ENCODE results near the gene CBX3. TPM values are rescaled to one million over a fixed set of nuclear protein-coding genes. Genes with fewer than 3 reads are reported as not detected.

CBX3 gene
- total RNA-seq, 2 experiments from 2014 or later: 252 to 364 TPM

DNA sequence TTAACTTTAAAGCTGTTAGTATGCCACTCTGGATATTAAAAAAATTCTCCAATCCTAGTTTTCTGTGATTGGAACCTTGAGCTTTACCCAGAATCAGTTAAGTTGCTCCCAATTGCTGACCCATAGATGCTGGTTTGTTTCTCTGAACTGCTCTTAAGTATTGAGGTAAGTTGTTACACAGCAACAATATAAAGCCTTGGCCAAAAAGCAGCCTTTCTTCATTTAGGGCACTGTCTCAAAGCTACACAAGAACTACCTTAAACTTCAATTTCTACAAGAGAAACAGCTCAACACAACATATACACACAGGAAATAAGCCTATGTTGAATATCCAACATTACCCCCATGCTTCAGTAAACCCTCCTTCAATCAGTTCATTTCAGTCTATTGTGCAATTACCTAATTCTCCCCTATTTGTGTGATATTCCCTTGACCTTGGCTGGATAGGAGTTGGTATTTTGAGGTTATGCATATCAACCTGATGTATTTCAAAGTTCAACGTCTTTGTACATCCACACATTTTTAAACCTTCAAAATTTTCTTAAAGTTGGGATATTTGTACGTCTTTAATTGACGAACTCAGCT is 12.5 kb upstream of the CBX3 start:
- Histone ChIP-seq H3K79me2 (ENCODE audit: insufficient read depth, low read depth, low read length) (peaks cover 50% of the 10 kb centered on the region), H3K4me2 (ENCODE audit: low read length) (no peak overlapping the region), H3K36me3 (ENCODE audit: insufficient read depth, low read length) (peaks cover 95% of the 10 kb centered on the region), H3K4me1 (ENCODE audit: insufficient read depth, low read length, poor library complexity, severe bottlenecking) (peaks cover 40% of the 10 kb centered on the region), H3K9me2 (ENCODE audit: insufficient read depth, low read length) (no peaks in the 10 kb centered on the region), H3K4me3 (ENCODE audit: low read depth, low read length, poor library complexity, severe bottlenecking) (no peak overlapping the region), H3K9me3 (ENCODE audit: low read length) (no peaks in the 10 kb centered on the region), H3K27ac (ENCODE audit: low read depth, low read length, poor library complexity, severe bottlenecking) (peak overlapping the region; percentile 60), H2AFZ (ENCODE audit: low read length) (no peak overlapping the region), H4K20me1 (ENCODE audit: insufficient read depth, low read length) (peaks cover 49% of the 10 kb centered on the region)
- no peak for DNase-seq (ENCODE audit: low spot score)
- intact Hi-C loops (cut with micrococcal nuclease; ENCODE audit: unreplicated experiment): loop anchor here (5.0 kb wide), 1 partner anchor 297 kb away; no protein-coding TSS in a partner anchor
- ChIA-PET POLR2A (interaction anchor here (0.5 to 2.8 kb wide), 8 partner anchors 9 to 49 kb away, joined by 3 to 26 read pairs (median 4); partner anchors contain the start of genes CBX3 and HNRNPA2B1), CTCF (ENCODE audit: unreplicated experiment) (no interaction called here)
- no TSS peak for BruUV-seq (replicated peaks)
- TF ChIP-seq EZH2phosphoT487 (IDR thresholded peaks at IDR 0.05; ENCODE audit: borderline replicate concordance, low read depth, low read length): no peak
- TF ChIP-seq, protein P1, sequence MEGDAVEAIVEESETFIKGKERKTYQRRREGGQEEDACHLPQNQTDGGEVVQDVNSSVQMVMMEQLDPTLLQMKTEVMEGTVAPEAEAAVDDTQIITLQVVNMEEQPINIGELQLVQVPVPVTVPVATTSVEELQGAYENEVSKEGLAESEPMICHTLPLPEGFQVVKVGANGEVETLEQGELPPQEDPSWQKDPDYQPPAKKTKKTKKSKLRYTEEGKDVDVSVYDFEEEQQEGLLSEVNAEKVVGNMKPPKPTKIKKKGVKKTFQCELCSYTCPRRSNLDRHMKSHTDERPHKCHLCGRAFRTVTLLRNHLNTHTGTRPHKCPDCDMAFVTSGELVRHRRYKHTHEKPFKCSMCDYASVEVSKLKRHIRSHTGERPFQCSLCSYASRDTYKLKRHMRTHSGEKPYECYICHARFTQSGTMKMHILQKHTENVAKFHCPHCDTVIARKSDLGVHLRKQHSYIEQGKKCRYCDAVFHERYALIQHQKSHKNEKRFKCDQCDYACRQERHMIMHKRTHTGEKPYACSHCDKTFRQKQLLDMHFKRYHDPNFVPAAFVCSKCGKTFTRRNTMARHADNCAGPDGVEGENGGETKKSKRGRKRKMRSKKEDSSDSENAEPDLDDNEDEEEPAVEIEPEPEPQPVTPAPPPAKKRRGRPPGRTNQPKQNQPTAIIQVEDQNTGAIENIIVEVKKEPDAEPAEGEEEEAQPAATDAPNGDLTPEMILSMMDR (conservative IDR thresholded peaks at IDR 0.05; ENCODE audit: low read length): no peak

DNA sequence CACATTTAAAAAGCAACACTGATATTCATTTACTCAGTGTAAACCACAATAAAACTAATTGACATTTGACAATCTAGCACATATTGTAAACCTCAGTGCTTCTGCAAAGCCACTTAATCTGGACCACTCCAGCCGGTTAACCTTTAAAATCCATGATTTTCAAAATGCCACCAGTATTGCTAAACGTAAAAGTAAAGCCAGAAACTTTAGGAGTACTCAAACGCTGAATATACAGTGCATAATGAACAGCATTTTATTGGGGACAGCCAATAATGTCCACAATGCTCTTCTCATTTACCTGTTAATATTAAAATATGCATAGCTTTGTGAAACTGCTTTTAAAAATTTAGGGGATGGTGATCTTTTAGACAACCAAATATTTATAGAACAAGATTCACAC is 11.8 kb upstream of the CBX3 start:
- no peaks in the 10 kb centered on the region for H3K9me2 ChIP-seq (ENCODE audit: insufficient read depth, low read length)
- no peaks in the 10 kb centered on the region for H3K9me3 ChIP-seq (ENCODE audit: low read length)
- no peak overlapping the region for H2AFZ ChIP-seq (ENCODE audit: low read length)
- intact Hi-C loops (cut with micrococcal nuclease; ENCODE audit: unreplicated experiment): loop anchor here (5.0 kb wide), 1 partner anchor 297 kb away; no protein-coding TSS in a partner anchor
- no peak overlapping the region for H3K27ac ChIP-seq (ENCODE audit: low read depth, low read length, poor library complexity, severe bottlenecking)
- TF ChIP-seq, protein P1 (conservative IDR thresholded peaks at IDR 0.05; ENCODE audit: low read length): no peak
- TF ChIP-seq EZH2phosphoT487 (IDR thresholded peaks at IDR 0.05; ENCODE audit: borderline replicate concordance, low read depth, low read length): no peak
- BruUV-seq (replicated peaks): no TSS peak
- H3K4me2 ChIP-seq (ENCODE audit: low read length): no peak overlapping the region
- H3K79me2 ChIP-seq (ENCODE audit: insufficient read depth, low read depth, low read length): peaks cover 56% of the 10 kb centered on the region
- ChIA-PET POLR2A (interaction anchor here (0.5 to 2.8 kb wide), 3 partner anchors 9 to 14 kb away, joined by 3 to 26 read pairs (median 3); partner anchors contain the start of gene HNRNPA2B1), CTCF (ENCODE audit: unreplicated experiment) (no interaction called here)
- peaks cover 55% of the 10 kb centered on the region for H4K20me1 ChIP-seq (ENCODE audit: insufficient read depth, low read length)
- H3K4me3 ChIP-seq (ENCODE audit: low read depth, low read length, poor library complexity, severe bottlenecking): no peak overlapping the region
- no peak for DNase-seq (ENCODE audit: low spot score)
- peaks cover 96% of the 10 kb centered on the region for H3K36me3 ChIP-seq (ENCODE audit: insufficient read depth, low read length)
- H3K4me1 ChIP-seq (ENCODE audit: insufficient read depth, low read length, poor library complexity, severe bottlenecking): peaks cover 45% of the 10 kb centered on the region

DNA sequence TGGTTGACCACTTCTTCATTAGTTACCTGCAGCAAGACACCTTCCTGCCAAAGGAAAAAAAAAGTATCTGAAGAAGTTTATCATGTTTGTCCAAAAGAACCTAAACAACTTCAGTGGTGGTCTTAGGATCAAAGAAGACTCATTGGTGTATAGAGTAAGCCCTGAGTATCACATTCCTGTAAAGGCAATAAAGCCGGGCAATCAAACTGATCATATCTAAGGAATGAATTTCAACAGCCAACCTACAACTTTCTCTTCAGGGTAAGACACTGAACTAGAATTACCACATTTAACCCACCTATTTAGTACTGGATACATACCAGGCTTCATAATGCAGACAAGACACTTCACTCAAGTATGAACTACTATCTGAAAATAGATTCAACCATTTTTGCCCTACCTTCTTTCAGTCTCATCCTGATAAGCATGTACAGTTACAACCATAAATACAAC is 11.1 kb upstream of the CBX3 start:
- Histone ChIP-seq H3K4me2 (ENCODE audit: low read length) (no peak overlapping the region), H3K36me3 (ENCODE audit: insufficient read depth, low read length) (peaks cover 96% of the 10 kb centered on the region), H3K27ac (ENCODE audit: low read depth, low read length, poor library complexity, severe bottlenecking) (no peak overlapping the region), H3K79me2 (ENCODE audit: insufficient read depth, low read depth, low read length) (peaks cover 63% of the 10 kb centered on the region), H2AFZ (ENCODE audit: low read length) (no peak overlapping the region), H3K9me3 (ENCODE audit: low read length) (no peaks in the 10 kb centered on the region), H4K20me1 (ENCODE audit: insufficient read depth, low read length) (peaks cover 60% of the 10 kb centered on the region), H3K4me1 (ENCODE audit: insufficient read depth, low read length, poor library complexity, severe bottlenecking) (peaks cover 50% of the 10 kb centered on the region), H3K9me2 (ENCODE audit: insufficient read depth, low read length) (no peaks in the 10 kb centered on the region), H3K4me3 (ENCODE audit: low read depth, low read length, poor library complexity, severe bottlenecking) (no peak overlapping the region)
- ChIA-PET CTCF (ENCODE audit: unreplicated experiment) (no interaction called here), POLR2A (interaction anchor here (0.7 to 4.2 kb wide), 4 partner anchors 8 to 208 kb away, joined by 3 to 26 read pairs (median 10); partner anchors contain the start of gene HNRNPA2B1)
- intact Hi-C loops (cut with micrococcal nuclease; ENCODE audit: unreplicated experiment): no loop called here
- no peak for DNase-seq (ENCODE audit: low spot score)
- no peak for TF ChIP-seq EZH2phosphoT487 (IDR thresholded peaks at IDR 0.05; ENCODE audit: borderline replicate concordance, low read depth, low read length)
- TF ChIP-seq, protein P1 (conservative IDR thresholded peaks at IDR 0.05; ENCODE audit: low read length): no peak
- no TSS peak for BruUV-seq (replicated peaks)
